Suppressor macrophage (primary cell): Measurements from ENCODE around the gene PTHLH.

ENCODE experiments used
- DNase-seq, 4 experiments: peaks; one replicate each; pipeline ENCODE4 v3.0.0-alpha.2; 2020 to 2022

The PTHLH gene

GRCh38 chr12:27973487-27973890, 956 bp upstream of the PTHLH start:
- DNase-seq = no peak

- DNase-seq = no peak
Measured at GRCh38 chr12:27971606-27972005, 927 bp downstream of the PTHLH start.

- DNase-seq = no peak
Measured at GRCh38 chr12:27971121-27971489, 1.4 kb downstream of the PTHLH start.

- peak in 1 of 4 experiments; percentile 6 for DNase-seq
Measured at GRCh38 chr12:27970401-27971120, 2.0 kb downstream of the PTHLH start.

GRCh38 chr12:27969624-27970400, 2.7 kb downstream of the PTHLH start:
- DNase-seq = peak in 3 of 4 experiments; percentile 1 to 34 (median 7)

- DNase-seq = no peak
Measured at GRCh38 chr12:27968972-27969623, 3.4 kb downstream of the PTHLH start.

- DNase-seq = no peak
Measured at GRCh38 chr12:27967551-27968054, 4.9 kb downstream of the PTHLH start.

GRCh38 chr12:27966870-27967269, 5.7 kb downstream of the PTHLH start:
- no peak for DNase-seq

- no peak for DNase-seq
Measured at GRCh38 chr12:27965966-27966365, 6.6 kb downstream of the PTHLH start.

- no peak for DNase-seq
Measured at GRCh38 chr12:27965411-27965810, 7.1 kb downstream of the PTHLH start.

- DNase-seq = no peak
Measured at GRCh38 chr12:27964123-27964522, 8.4 kb downstream of the PTHLH start.

- DNase-seq = no peak
Measured at GRCh38 chr12:27960821-27961220, 11.7 kb downstream of the PTHLH start.

- no peak for DNase-seq
Measured at GRCh38 chr12:27958675-27959074, 13.9 kb downstream of the PTHLH start.

GRCh38 chr12:27957366-27957765, 15.2 kb downstream of the PTHLH start:
- no peak for DNase-seq

GRCh38 chr12:27953817-27954216, 18.7 kb downstream of the PTHLH start:
- DNase-seq = no peak

- no peak for DNase-seq
Measured at GRCh38 chr12:27953348-27953747, 19.2 kb downstream of the PTHLH start.

GRCh38 chr12:27952510-27952909, 20.0 kb downstream of the PTHLH start:
- DNase-seq = no peak

GRCh38 chr12:27951898-27952297, 20.6 kb downstream of the PTHLH start:
- DNase-seq = no peak

GRCh38 chr12:27946421-27946820, 26.1 kb downstream of the PTHLH start:
- DNase-seq = no peak

- peak; percentile 62 to 76 (median 70) for DNase-seq
Measured at GRCh38 chr12:27940756-27941402, 31.7 kb downstream of the PTHLH start.

- no peak for DNase-seq
Measured at GRCh38 chr12:27940245-27940644, 32.3 kb downstream of the PTHLH start.

GRCh38 chr12:27937768-27938167, 34.8 kb downstream of the PTHLH start:
- peak in 2 of 4 experiments; percentile 7 to 24 for DNase-seq

- DNase-seq = no peak
Measured at GRCh38 chr12:27936196-27936595, 36.3 kb downstream of the PTHLH start.
